Activated naive CD8-positive, alpha-beta T cell treated with anti-CD3 and anti-CD28 coated beads, Interleukin-2, amount 10 ng/mL, durations not matched to agents 7 days and 5 days (primary cell): ENCODE data around the gene XPR1. TPM values are rescaled to one million over a fixed set of nuclear protein-coding genes. Genes with fewer than 3 reads are reported as not detected.

Experiments
- ATAC-seq: fragments of 150-1000 bp; cut with Tn5 transposase; one replicate; pipeline ENCODE4 v1.10.0; 2021; ENCODE audit warnings: low read depth, moderate library complexity
- POLR2A ChIA-PET: fragments of 350-600 bp; sonication (Branson Sonifier 250); formaldehyde crosslinking; loops from one replicate; lab custom pipeline; 2021; ENCODE audit warnings: antibody characterized with exemption; lab: Charles Lee
- DNase-seq: peaks from one replicate; pipeline ENCODE4 v3.0.0; 2021
- H3K27ac Mint-ChIP-seq: one replicate; pipeline ENCODE4 v1.8.0; 2022; ENCODE audit warnings: mild to moderate bottlenecking, mixed read lengths
- H3K27me3 Mint-ChIP-seq: one replicate; pipeline ENCODE4 v1.8.0; 2022; ENCODE audit warnings: mild to moderate bottlenecking, moderate library complexity, mixed read lengths
- H3K36me3 Mint-ChIP-seq: one replicate; pipeline ENCODE4 v1.8.0; 2021; ENCODE audit warnings: mild to moderate bottlenecking, mixed read lengths
- H3K4me1 Mint-ChIP-seq: one replicate; pipeline ENCODE4 v1.8.0; 2021; ENCODE audit warnings: mixed read lengths
- H3K4me3 Mint-ChIP-seq: one replicate; pipeline ENCODE4 v1.8.0; 2022; ENCODE audit warnings: mild to moderate bottlenecking, moderate library complexity, mixed read lengths
- H3K9me3 Mint-ChIP-seq: one replicate; pipeline ENCODE4 v1.8.0; 2021; ENCODE audit warnings: mixed read lengths
- total RNA-seq, 2 experiments: library from RNA; stranded (reverse); gene quantifications; one replicate each; pipeline ENCODE4 v1.2.3, GENCODE V29; 2021

The XPR1 gene
- total RNA-seq, 2 experiments from 2014 or later, result 16.5 to 17.5 TPM

DNA sequence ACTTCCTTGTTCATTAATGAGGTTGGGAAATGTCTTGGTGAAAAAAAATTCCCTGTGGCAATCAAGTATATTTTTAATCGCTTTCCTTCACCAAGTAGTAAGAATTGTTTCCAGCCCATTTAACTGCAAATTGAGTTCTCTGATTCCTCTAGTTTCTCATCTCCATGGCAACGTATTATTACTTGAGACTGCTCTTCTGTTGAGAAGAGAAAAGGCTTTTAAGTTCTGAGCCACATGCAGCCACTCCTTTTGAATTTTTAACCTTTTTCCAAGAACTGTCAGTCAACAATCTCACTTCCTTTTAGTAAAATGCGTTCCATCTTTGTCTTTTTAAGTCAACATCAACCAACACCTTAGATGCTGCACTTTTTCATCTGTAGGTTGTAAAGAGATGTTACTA, 205.2 kb downstream of the XPR1 start:
- peak overlapping the region; percentile 51 for H3K4me3 Mint-ChIP-seq
- peaks cover 48% of the 10 kb centered on the region for H3K36me3 Mint-ChIP-seq

DNA sequence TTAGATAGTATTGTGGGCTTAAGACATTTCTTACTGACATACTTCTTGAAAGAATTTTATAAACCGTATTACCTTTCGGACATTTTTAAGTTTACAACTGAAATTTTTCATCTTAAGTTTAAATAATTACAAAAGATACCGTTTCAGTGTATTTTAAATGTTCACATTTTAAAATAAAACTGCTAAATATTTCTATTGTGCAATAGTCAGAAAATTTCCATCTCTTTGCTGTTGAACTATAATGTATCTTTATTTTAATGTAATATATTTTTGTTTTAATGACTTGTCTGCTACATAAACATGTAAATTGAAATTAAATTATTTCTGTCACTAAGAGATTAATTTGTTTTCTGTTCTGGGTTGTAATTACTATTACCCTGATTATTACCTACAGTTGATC, 206.7 kb downstream of the XPR1 start:
- Mint-ChIP-seq H3K9me3 (peaks cover 9% of the 10 kb centered on the region), H3K4me3 (no peak overlapping the region), H3K4me1 (peaks cover 22% of the 10 kb centered on the region), H3K27ac (no peak overlapping the region), H3K36me3 (peaks cover 37% of the 10 kb centered on the region), H3K27me3 (no peaks in the 10 kb centered on the region)
- POLR2A ChIA-PET, result no interaction called here
- DNase-seq, result no peak
- ATAC-seq, result no peak

More for the DNA sequence above, 205.2 kb downstream of the XPR1 start:
- DNase-seq (no peak), ATAC-seq (peak; percentile 89)
- peak overlapping the region; percentile 70 for H3K27ac Mint-ChIP-seq
- H3K27me3 Mint-ChIP-seq, result no peaks in the 10 kb centered on the region
- POLR2A ChIA-PET, result no interaction called here
- peaks cover 22% of the 10 kb centered on the region for H3K4me1 Mint-ChIP-seq
- H3K9me3 Mint-ChIP-seq, result peaks cover 19% of the 10 kb centered on the region

DNA sequence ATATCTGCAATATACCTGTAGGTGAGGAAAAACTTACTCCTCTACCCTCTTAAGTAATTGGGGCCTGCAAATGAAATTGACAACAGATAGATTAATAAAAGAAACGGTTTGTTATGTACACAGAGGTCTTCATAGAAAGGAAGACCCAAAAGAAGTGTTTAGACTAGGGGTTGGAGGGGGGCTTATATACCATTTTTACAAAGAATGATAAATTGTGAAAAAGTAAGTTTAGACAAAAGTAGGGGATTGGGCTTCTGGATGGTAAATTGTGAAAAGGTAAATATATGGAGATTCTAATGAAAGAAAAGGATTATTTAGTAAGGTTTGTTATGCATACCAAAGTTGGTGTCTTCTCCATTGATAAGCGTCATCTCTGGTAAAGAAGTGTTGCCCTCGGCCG, 207.7 kb downstream of the XPR1 start:
- no peak for DNase-seq
- Mint-ChIP-seq H3K36me3 (peaks cover 31% of the 10 kb centered on the region), H3K4me3 (no peak overlapping the region), H3K27ac (no peak overlapping the region), H3K9me3 (peaks cover 9% of the 10 kb centered on the region), H3K4me1 (peaks cover 22% of the 10 kb centered on the region), H3K27me3 (no peaks in the 10 kb centered on the region)
- no peak for ATAC-seq
- POLR2A ChIA-PET, result no interaction called here

DNA sequence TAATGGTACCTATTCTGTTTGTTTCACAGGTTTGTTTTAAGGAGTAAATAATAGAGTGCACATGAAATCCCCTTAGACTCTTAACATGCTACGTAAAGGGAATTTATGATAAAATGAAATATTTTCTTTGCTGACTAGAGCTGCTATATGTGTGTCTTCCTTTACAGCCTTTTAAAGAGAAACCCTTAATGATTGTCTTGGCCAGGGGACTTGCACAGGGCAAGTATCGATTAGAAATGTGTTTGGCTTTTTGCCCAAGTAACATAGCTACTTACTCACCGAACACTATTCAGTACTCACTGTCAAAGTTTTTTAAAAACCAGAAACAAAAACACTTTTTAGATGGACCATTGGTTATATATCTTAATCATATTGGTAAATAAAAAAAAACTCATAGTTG, 209.6 kb downstream of the XPR1 start:
- H3K36me3 Mint-ChIP-seq, result peaks cover 16% of the 10 kb centered on the region
- peaks cover 5% of the 10 kb centered on the region for H3K9me3 Mint-ChIP-seq
- ATAC-seq, result no peak
- H3K27ac Mint-ChIP-seq, result no peak overlapping the region
- POLR2A ChIA-PET, result no interaction called here
- H3K4me3 Mint-ChIP-seq, result no peak overlapping the region
- H3K4me1 Mint-ChIP-seq, result peaks cover 16% of the 10 kb centered on the region
- no peak for DNase-seq
- H3K27me3 Mint-ChIP-seq, result no peaks in the 10 kb centered on the region

DNA sequence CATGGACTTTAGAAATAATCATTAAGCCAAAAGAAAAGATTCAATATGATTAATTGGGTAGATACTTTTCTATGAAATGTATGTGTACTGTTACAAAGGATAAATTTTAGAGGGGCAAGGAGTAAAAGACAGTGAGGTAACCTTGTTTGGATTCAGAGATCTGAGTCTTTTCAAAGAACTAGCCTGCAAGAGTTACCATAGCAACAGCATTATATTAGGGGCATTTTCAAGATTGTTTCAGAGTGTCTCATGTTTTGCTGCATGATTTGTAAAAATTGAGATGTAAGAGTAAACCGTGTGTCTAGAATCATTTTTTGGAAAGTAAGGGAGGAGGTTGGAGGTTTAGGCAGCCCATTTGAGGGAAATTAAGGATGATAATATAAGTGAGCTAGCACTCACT, 210.2 kb downstream of the XPR1 start:
- ATAC-seq (no peak), DNase-seq (no peak)
- POLR2A ChIA-PET, result interaction anchor here (0.6 kb wide), 1 partner anchor 209 kb away, joined by 3 read pairs; no protein-coding TSS in a partner anchor
- Mint-ChIP-seq H3K4me1 (peaks cover 9% of the 10 kb centered on the region), H3K27me3 (no peaks in the 10 kb centered on the region), H3K27ac (no peak overlapping the region), H3K36me3 (peaks cover 12% of the 10 kb centered on the region), H3K4me3 (no peak overlapping the region), H3K9me3 (peaks cover 2% of the 10 kb centered on the region)

DNA sequence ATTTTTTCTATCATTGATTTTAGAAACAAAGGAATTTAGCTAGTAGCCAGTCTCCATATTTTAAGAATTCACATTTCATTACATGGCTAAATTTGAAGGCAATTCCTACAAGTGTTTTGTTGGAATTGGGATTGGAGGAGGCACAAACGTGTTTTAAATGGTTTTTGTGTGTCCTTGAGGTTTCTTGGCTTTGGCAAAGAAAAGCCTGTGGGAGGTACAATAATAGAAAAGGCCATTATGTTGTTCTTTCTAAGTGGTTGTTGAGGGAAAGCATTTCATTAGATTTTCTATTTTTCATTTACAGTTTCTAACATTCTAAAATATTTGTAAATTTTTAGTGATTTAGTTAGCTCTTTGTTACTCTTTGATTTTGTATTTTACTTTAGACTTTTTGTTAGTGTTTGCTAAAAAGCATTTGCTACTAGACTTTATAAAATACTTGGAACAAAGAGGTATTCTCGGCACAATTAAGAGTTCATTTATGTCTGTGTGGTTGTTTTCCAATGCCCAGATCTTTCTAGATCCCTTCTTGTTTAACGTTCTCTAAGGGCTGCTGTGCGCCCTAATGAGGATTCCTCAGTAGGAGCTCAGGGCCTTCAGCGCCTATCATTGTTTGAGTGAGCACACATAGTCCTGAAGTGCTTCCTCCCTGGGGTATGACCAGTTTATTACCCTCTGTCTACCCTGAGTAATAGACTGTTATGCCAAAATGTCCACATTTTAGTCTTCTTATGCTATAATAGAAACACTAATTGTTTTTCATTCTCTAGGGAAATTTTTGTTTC, 210.9 kb downstream of the XPR1 start:
- no peak overlapping the region for H3K4me3 Mint-ChIP-seq
- no peak overlapping the region for H3K27ac Mint-ChIP-seq
- DNase-seq (no peak), ATAC-seq (no peak)
- H3K27me3 Mint-ChIP-seq, result no peaks in the 10 kb centered on the region
- peaks cover 5% of the 10 kb centered on the region for H3K4me1 Mint-ChIP-seq
- H3K9me3 Mint-ChIP-seq, result peaks cover 2% of the 10 kb centered on the region
- peaks cover 11% of the 10 kb centered on the region for H3K36me3 Mint-ChIP-seq
- POLR2A ChIA-PET, result interaction anchor here (0.6 to 0.7 kb wide), 3 partner anchors 89 to 210 kb away, joined by 3 read pairs; no protein-coding TSS in a partner anchor

DNA sequence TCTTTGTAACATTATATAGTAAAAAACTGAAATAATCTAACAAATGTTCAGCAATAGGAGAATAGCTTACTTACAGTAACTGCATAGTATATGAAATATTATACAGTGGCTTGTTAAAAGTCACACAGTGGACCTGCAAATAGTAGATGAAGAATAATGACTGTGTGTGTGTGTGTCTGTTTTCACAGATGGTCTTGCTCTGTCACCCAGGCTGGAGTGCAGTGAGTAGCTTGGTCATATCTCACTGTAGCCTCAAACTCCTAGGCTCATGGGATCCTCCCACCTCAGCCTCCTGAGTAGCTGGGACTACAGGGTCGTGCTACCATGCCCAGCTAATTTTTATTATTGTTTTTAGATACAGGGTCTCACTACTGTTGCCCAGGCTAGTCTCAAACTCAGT, 213.5 kb downstream of the XPR1 start:
- POLR2A ChIA-PET, result no interaction called here
- peaks cover 5% of the 10 kb centered on the region for H3K36me3 Mint-ChIP-seq
- no peak overlapping the region for H3K4me3 Mint-ChIP-seq

DNA sequence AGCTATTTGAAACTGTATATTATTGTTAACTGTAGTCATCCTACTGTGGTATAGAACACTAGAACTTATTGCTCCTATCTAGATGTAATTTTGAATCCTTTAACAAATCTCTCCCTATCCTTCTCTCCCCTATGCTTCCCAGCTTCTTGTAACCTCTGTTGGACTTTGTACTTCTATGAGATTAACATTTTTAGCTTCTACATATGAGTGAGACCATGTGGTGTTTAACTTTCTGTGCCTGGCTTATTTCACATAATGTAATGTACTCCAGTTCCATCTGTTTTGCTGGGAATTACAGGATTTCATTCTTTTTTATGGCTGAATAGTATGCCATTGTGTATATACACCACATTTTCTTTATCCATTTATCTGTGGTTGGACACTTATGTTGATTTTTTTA, 216.4 kb downstream of the XPR1 start:
- H3K27ac Mint-ChIP-seq, result no peak overlapping the region
- H3K4me3 Mint-ChIP-seq, result no peak overlapping the region
- peaks cover 19% of the 10 kb centered on the region for H3K36me3 Mint-ChIP-seq
- DNase-seq (no peak), ATAC-seq (no peak)
- peaks cover 11% of the 10 kb centered on the region for H3K4me1 Mint-ChIP-seq
- peaks cover 7% of the 10 kb centered on the region for H3K9me3 Mint-ChIP-seq
- H3K27me3 Mint-ChIP-seq, result no peaks in the 10 kb centered on the region
- POLR2A ChIA-PET, result no interaction called here

More for the DNA sequence above, 213.5 kb downstream of the XPR1 start:
- DNase-seq (no peak), ATAC-seq (no peak)
- Mint-ChIP-seq H3K4me1 (no peaks in the 10 kb centered on the region), H3K27ac (no peak overlapping the region), H3K27me3 (no peaks in the 10 kb centered on the region), H3K9me3 (no peaks in the 10 kb centered on the region)

DNA sequence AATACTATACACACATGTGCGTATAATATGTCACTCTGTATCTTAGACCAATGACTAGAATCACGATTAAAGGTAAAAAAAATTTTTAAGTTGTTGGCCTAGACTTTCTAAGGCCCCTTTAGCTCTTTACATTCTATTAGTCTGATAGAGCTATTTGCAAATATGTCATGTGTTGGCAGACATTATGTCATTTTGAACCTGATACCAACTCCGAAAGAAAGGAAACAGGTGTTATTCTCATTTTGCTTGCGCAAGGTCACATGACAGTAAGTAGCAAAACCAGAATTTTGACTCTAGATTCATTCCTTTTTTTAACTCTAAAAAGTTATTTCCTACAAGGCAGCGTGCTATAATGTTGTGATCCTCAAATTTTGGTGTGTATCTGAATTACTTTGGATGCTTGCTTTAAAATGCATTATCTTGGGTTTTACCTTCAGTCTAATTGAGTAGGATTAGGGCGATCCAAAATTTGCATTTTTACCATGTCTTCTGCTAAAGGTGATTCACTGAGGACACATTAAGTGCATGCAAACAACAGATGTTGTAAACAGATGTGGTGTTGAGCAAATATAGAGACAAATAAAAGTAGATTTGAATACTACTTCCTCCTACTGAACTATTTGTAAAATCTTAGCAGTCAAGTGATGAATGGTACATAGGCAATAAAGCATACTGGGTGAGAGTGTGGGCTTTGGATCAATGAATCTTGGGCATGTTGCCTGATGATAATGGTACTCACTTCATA, 217.4 kb downstream of the XPR1 start:
- H3K4me1 Mint-ChIP-seq, result peaks cover 19% of the 10 kb centered on the region
- no peak overlapping the region for H3K4me3 Mint-ChIP-seq
- H3K27ac Mint-ChIP-seq, result no peak overlapping the region
- DNase-seq (no peak), ATAC-seq (no peak)
- H3K9me3 Mint-ChIP-seq, result peaks cover 7% of the 10 kb centered on the region
- POLR2A ChIA-PET, result no interaction called here
- peaks cover 21% of the 10 kb centered on the region for H3K36me3 Mint-ChIP-seq
- no peaks in the 10 kb centered on the region for H3K27me3 Mint-ChIP-seq

DNA sequence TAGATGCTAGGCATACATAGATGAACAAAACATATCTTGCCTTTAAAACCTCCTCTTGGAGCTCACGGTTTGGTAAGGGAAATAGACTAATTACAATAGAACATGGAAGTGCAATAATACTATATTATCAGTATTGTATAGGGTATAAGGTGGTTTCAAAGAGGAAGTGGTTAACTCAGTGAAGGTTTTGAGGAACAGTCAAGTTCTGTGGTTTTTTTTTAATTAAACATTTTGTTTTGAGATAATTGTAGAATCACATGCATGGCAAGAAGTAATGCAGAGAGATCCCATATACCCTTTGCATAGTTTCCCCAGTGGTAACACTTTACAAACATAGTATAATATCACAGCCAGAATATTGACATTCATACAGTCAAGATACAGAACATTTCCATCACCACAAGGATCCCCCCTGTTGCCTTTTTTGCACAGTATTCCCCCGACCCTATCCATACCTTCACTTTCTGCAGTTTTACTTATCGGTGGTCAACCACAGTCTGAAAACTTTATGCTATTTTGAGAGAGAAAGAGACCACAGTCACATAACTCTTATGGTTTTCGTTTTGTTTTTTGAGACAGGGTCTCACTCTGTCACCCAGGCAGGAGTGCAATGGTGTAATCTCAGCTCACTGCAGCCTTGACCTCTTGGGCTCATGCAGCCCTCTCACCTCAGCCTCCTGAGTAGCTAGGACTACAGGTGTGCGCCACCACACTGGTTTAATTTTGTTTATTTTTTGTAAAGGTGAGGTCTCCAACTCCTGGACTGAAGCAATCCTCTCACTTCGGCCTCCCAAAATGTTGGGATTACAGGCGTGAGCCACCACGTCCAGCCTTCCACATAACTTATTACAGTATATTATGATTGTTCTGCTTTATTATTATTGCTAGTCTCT, 220.4 kb downstream of the XPR1 start:
- H3K27ac Mint-ChIP-seq, result no peak overlapping the region

DNA sequence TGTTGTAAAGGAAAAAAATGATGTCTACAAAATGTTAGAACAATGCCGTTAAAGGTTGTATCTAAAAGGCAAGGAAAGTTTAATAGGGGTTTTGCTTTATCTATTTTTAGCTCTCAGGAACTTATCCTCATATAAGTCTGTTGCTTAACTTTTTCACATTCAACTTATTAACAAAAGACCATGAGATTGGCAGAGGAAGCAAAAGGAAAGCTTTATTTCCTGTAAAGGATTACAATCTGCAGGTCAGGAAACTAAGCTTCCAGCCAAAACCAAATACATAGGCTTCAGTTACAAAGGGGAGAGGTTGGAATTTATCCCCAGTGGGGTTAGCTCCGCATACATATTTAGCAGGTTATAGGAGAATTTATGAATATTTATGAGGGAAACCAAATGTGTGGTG, 222.2 kb downstream of the XPR1 start:
- Mint-ChIP-seq H3K27me3 (no peaks in the 10 kb centered on the region), H3K4me1 (peaks cover 24% of the 10 kb centered on the region), H3K4me3 (no peak overlapping the region), H3K9me3 (peaks cover 7% of the 10 kb centered on the region), H3K27ac (no peak overlapping the region), H3K36me3 (peaks cover 30% of the 10 kb centered on the region)
- POLR2A ChIA-PET, result no interaction called here
- DNase-seq (no peak), ATAC-seq (no peak)

More for the DNA sequence above, 220.4 kb downstream of the XPR1 start:
- Mint-ChIP-seq H3K27me3 (no peaks in the 10 kb centered on the region), H3K4me1 (peaks cover 24% of the 10 kb centered on the region), H3K4me3 (peak overlapping the region; percentile 20), H3K36me3 (peaks cover 28% of the 10 kb centered on the region), H3K9me3 (peaks cover 7% of the 10 kb centered on the region)
- DNase-seq (no peak), ATAC-seq (peak; percentile 56)
- POLR2A ChIA-PET, result no interaction called here

DNA sequence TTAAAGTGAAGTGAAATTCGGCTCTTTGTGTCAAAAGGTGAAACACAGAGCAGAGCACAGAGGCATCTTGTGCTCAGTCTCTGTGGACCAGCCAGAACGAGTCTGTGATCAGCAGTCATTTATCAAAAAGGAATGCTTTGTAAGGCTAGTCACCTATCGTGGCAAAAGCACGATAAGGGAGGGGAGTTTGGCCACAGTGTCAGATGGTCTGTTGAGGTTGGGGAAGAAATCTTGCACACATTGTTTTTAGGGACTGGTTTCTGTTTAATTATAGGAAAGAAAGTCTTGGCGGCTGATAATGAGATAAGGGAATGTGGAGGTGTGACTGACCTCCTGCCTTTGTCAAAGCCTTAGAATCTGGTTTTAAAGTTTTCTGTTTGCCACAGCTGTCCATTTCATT, 222.6 kb downstream of the XPR1 start:
- peaks cover 7% of the 10 kb centered on the region for H3K9me3 Mint-ChIP-seq
- ATAC-seq (no peak), DNase-seq (no peak)
- no peaks in the 10 kb centered on the region for H3K27me3 Mint-ChIP-seq
- peaks cover 24% of the 10 kb centered on the region for H3K4me1 Mint-ChIP-seq
- H3K27ac Mint-ChIP-seq, result no peak overlapping the region
- POLR2A ChIA-PET, result no interaction called here
- no peak overlapping the region for H3K4me3 Mint-ChIP-seq
- peaks cover 29% of the 10 kb centered on the region for H3K36me3 Mint-ChIP-seq
